ENCODE data around the gene SPDYE6.
"Not testable (repeated sequence)": the region's sequence is repeated elsewhere in the genome, so short reads cannot be mapped to it uniquely, and the experiment has no call there.

- TF ChIP-seq CTCF (conservative IDR thresholded peaks at IDR 0.05); ZFX (IDR thresholded peaks at IDR 0.05): not testable (repeated sequence)
Measured at GRCh38 chr7:102337002-102337401, 19.2 kb downstream of the SPDYE6 start.
